ENCODE measurements around the gene OSBPL3. TPM values are rescaled to one million over a fixed set of nuclear protein-coding genes. Genes with fewer than 3 reads are reported as not detected.

OSBPL3 gene
- total RNA-seq, 6 experiments from 2014 or later: 49.7 to 68.8 (median 63.2) TPM

DNA sequence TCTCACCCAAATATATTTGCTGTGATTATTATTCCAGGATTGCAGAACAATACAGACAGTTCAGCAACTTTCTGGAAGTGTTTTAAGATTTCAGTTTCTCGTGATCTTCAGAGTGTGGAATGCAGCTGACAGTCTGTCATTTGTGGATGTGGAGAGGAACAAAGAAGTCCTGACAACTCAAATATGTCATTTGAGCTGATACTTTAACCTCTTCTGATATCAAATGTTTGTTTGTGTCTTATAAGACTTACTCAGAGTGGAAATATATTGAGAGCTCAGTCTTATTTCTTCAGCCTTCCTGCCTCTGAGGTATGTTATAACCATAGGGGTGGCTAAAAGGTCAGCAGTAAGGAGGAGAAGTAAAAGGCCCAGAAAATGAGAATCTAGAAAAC is 96.4 kb downstream of the OSBPL3 start:
- H3K36me3 Mint-ChIP-seq (ENCODE audit: low read depth): peaks cover 57% of the 10 kb centered on the region
- no peak overlapping the region for H3K4me3 Mint-ChIP-seq
- peaks cover 2% of the 10 kb centered on the region for H3K27me3 Mint-ChIP-seq (ENCODE audit: insufficient read depth)
- H3K27ac Mint-ChIP-seq: peak overlapping the region; percentile 57
- TF ChIP-seq, protein P1, sequence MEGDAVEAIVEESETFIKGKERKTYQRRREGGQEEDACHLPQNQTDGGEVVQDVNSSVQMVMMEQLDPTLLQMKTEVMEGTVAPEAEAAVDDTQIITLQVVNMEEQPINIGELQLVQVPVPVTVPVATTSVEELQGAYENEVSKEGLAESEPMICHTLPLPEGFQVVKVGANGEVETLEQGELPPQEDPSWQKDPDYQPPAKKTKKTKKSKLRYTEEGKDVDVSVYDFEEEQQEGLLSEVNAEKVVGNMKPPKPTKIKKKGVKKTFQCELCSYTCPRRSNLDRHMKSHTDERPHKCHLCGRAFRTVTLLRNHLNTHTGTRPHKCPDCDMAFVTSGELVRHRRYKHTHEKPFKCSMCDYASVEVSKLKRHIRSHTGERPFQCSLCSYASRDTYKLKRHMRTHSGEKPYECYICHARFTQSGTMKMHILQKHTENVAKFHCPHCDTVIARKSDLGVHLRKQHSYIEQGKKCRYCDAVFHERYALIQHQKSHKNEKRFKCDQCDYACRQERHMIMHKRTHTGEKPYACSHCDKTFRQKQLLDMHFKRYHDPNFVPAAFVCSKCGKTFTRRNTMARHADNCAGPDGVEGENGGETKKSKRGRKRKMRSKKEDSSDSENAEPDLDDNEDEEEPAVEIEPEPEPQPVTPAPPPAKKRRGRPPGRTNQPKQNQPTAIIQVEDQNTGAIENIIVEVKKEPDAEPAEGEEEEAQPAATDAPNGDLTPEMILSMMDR (IDR thresholded peaks at IDR 0.05): no peak
- peaks cover 86% of the 10 kb centered on the region for H3K4me1 Mint-ChIP-seq (ENCODE audit: low read depth)
- no peak for DNase-seq
- no peaks in the 10 kb centered on the region for H3K9me3 Mint-ChIP-seq

DNA sequence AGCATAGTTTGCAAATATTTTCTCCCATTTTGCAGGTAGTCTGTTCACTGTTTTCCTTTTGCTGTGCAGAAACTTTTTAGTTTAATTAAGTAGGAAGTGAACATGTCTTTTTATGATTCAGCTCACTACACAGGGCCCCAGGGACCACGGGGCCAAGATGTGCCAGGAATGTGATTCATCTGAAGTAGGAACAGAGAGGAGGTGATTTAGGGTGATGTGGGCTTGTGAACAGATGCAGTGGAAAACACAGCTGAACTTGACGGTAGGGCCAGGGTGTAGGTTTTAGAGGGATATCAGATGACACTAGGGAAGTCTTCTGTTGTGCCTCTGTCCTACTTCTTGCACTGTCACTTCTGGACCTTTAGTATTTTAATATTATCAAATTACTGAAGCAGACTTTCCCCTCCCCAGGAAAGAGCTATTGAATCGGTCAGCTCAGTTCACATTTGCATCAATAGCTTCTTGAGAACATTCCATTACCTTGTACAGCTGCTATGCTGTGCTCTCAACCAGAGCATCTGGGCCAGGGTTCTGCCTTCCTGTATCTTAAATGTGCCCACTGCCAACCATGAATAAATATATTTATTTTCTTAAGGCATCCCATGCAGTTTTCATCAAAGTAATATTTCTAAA is 96.9 kb downstream of the OSBPL3 start:
- Mint-ChIP-seq H3K27ac (peak overlapping the region; percentile 57), H3K4me1 (ENCODE audit: low read depth) (peaks cover 89% of the 10 kb centered on the region), H3K36me3 (ENCODE audit: low read depth) (peaks cover 58% of the 10 kb centered on the region), H3K27me3 (ENCODE audit: insufficient read depth) (peaks cover 2% of the 10 kb centered on the region), H3K9me3 (no peaks in the 10 kb centered on the region), H3K4me3 (peak overlapping the region; percentile 36)
- DNase-seq: peak; percentile 65
- TF ChIP-seq, protein P1 (IDR thresholded peaks at IDR 0.05): no peak

DNA sequence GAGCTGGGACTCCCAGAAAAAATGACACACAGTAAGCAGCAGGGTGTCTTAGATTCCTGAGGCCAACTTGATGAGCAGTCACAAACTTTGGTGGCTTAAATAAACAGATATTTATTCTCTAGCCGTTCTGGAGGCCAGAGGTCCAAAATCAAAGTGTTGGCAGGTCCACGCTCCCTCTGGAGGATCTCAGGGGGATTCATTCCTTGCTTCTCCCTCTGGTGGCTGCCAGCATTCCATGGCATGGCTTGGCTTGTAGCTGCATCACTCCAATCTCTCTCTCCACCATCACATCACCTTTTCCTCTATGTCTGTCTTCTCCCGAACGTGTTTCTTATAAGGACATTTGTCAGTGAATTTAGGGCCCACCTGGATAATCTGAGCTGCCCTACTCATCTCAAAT is 98.4 kb downstream of the OSBPL3 start:
- H3K27ac Mint-ChIP-seq: no peak overlapping the region
- H3K9me3 Mint-ChIP-seq: no peaks in the 10 kb centered on the region
- H3K4me3 Mint-ChIP-seq: no peak overlapping the region
- peaks cover 2% of the 10 kb centered on the region for H3K27me3 Mint-ChIP-seq (ENCODE audit: insufficient read depth)
- H3K36me3 Mint-ChIP-seq (ENCODE audit: low read depth): peaks cover 54% of the 10 kb centered on the region
- TF ChIP-seq, protein P1 (IDR thresholded peaks at IDR 0.05): peak; percentile 50
- H3K4me1 Mint-ChIP-seq (ENCODE audit: low read depth): peaks cover 83% of the 10 kb centered on the region
- DNase-seq: no peak

DNA sequence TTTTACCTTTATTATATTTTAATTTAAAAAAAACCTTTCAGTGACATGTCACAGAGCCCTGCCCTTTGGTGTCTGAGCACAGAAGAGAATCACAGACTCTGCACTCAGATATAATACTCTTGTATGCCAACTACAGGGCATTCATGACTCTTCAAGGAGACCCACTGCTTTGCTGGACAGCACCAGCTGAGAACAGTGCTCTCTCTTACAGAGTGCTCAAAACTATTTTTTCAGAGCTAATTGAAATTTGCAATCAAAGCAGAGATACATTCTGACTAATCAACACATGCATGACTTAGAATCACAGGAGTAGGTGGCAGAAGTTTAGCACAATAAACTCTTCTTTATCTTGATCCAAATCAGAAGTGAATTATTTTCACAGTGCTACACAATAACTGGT is 99.1 kb downstream of the OSBPL3 start:
- Mint-ChIP-seq H3K4me1 (ENCODE audit: low read depth) (peaks cover 82% of the 10 kb centered on the region), H3K27ac (no peak overlapping the region), H3K9me3 (no peaks in the 10 kb centered on the region), H3K4me3 (no peak overlapping the region), H3K36me3 (ENCODE audit: low read depth) (peaks cover 47% of the 10 kb centered on the region), H3K27me3 (ENCODE audit: insufficient read depth) (peaks cover 2% of the 10 kb centered on the region)
- TF ChIP-seq, protein P1 (IDR thresholded peaks at IDR 0.05): no peak
- DNase-seq: no peak

DNA sequence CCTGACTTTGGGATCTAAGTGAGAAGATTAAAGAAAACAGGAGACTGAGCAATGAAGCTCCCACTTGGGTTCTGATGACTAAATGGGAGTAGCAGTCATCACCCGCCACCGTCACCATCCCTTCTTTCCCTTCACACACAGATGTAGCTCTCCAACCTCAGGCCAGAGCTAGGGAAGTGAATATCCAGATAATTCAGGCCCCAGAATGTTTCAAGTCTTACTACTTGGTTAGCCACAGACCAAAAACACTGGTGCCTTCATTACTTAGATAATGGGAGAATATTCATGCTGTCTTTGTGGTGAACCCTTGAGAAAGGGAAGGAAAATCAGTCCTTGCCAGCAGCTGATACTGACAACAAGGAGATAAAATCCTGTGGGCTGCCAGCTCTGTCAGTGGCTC is 100.7 kb downstream of the OSBPL3 start:
- H3K4me3 Mint-ChIP-seq: no peak overlapping the region
- TF ChIP-seq, protein P1 (IDR thresholded peaks at IDR 0.05): no peak
- H3K4me1 Mint-ChIP-seq (ENCODE audit: low read depth): peaks cover 80% of the 10 kb centered on the region
- peaks cover 2% of the 10 kb centered on the region for H3K27me3 Mint-ChIP-seq (ENCODE audit: insufficient read depth)
- no peak for DNase-seq
- H3K9me3 Mint-ChIP-seq: no peaks in the 10 kb centered on the region
- peaks cover 43% of the 10 kb centered on the region for H3K36me3 Mint-ChIP-seq (ENCODE audit: low read depth)
- peak overlapping the region; percentile 5; the same call in 1 of the 2 replicates for H3K27ac Mint-ChIP-seq
